Neural crest cell (in vitro differentiated cells): ENCODE data around the gene MTCH2. TPM values are rescaled to one million over a fixed set of nuclear protein-coding genes. Genes with fewer than 3 reads are reported as not detected.

Experiments used
- DNase-seq: peaks from one replicate; pipeline ENCODE4 v3.0.0; 2021; ENCODE audit warnings: low read depth, mixed read lengths, low spot score
- H3K27ac Mint-ChIP-seq: one replicate; pipeline ENCODE4 v1.8.0; 2021; ENCODE audit warnings: mild to moderate bottlenecking, mixed read lengths; ENCODE audit not compliant: unreplicated experiment
- H3K27me3 Mint-ChIP-seq: 2 replicates; pipeline ENCODE4 v1.8.0; 2021; ENCODE audit warnings: low read depth, mild to moderate bottlenecking, mixed read lengths
- H3K36me3 Mint-ChIP-seq: 2 replicates; pipeline ENCODE4 v1.8.0; 2021; ENCODE audit warnings: low read depth, mild to moderate bottlenecking, mixed read lengths
- H3K4me1 Mint-ChIP-seq: 2 replicates; pipeline ENCODE4 v1.8.0; 2021; ENCODE audit warnings: mixed read lengths
- H3K4me3 Mint-ChIP-seq: one replicate; pipeline ENCODE4 v1.8.0; 2021; ENCODE audit warnings: mild to moderate bottlenecking, mixed read lengths
- H3K9me3 Mint-ChIP-seq: 2 replicates; pipeline ENCODE4 v1.8.0; 2021; ENCODE audit warnings: mixed read lengths
- total RNA-seq: library from RNA; stranded (reverse); gene quantifications from 2 replicates; pipeline ENCODE4 v1.2.1, GENCODE V29; 2021
- TF ChIP-seq, protein P1 (sequence below): fragments of 200-600 bp; sonication (generic); conservative IDR thresholded peaks from 2 replicates; pipeline ENCODE4 v1.5.0; 2021; ENCODE audit warnings: antibody characterized with exemption, mild to moderate bottlenecking

The MTCH2 gene
- total RNA-seq, 1 donor from 2014 or later = 160 TPM

- H3K36me3 Mint-ChIP-seq = peaks cover 15% of the 10 kb centered on the region
- H3K9me3 Mint-ChIP-seq = no peaks in the 10 kb centered on the region
- H3K27me3 Mint-ChIP-seq = no peaks in the 10 kb centered on the region
- no peaks in the 10 kb centered on the region for H3K4me1 Mint-ChIP-seq
- H3K27ac Mint-ChIP-seq = no peak overlapping the region
- DNase-seq = no peak
- TF ChIP-seq, protein P1, sequence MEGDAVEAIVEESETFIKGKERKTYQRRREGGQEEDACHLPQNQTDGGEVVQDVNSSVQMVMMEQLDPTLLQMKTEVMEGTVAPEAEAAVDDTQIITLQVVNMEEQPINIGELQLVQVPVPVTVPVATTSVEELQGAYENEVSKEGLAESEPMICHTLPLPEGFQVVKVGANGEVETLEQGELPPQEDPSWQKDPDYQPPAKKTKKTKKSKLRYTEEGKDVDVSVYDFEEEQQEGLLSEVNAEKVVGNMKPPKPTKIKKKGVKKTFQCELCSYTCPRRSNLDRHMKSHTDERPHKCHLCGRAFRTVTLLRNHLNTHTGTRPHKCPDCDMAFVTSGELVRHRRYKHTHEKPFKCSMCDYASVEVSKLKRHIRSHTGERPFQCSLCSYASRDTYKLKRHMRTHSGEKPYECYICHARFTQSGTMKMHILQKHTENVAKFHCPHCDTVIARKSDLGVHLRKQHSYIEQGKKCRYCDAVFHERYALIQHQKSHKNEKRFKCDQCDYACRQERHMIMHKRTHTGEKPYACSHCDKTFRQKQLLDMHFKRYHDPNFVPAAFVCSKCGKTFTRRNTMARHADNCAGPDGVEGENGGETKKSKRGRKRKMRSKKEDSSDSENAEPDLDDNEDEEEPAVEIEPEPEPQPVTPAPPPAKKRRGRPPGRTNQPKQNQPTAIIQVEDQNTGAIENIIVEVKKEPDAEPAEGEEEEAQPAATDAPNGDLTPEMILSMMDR = no peak
- no peak overlapping the region for H3K4me3 Mint-ChIP-seq
Observed at GRCh38 chr11:47628026-47628425, 14.3 kb downstream of the MTCH2 start.

DNA sequence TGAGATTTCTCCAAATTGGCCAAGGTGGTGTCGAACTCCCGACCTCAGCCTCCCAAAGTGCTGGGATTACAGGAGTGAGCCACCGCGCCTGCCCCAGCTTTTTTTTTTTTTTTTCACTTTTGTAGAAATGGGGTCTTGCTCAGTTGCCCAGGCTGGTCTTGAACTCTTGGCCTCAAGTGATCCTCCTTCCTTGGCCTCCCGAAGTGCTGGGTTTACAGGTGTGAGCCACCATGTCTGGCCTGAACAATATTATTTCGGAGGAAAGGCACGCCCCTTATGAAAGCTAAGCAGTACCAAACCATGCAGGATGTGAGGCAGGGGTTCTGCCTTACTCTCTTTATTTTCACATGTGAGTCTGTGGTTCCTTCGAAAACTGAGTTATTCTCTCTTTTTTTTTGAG, 16.1 kb downstream of the MTCH2 start:
- TF ChIP-seq, protein P1 = no peak
- no peaks in the 10 kb centered on the region for H3K9me3 Mint-ChIP-seq
- H3K4me3 Mint-ChIP-seq = no peak overlapping the region
- H3K36me3 Mint-ChIP-seq = peaks cover 9% of the 10 kb centered on the region
- H3K27ac Mint-ChIP-seq = no peak overlapping the region
- H3K27me3 Mint-ChIP-seq = no peaks in the 10 kb centered on the region
- peaks cover 2% of the 10 kb centered on the region for H3K4me1 Mint-ChIP-seq
- no peak for DNase-seq

GRCh38 chr11:47620836-47621378, 21.5 kb downstream of the MTCH2 start:
- TF ChIP-seq, protein P1 = no peak
- no peak overlapping the region for H3K4me3 Mint-ChIP-seq
- peaks cover 8% of the 10 kb centered on the region for H3K36me3 Mint-ChIP-seq
- H3K27me3 Mint-ChIP-seq = no peaks in the 10 kb centered on the region
- peak overlapping the region; percentile 71 for H3K27ac Mint-ChIP-seq
- H3K9me3 Mint-ChIP-seq = no peaks in the 10 kb centered on the region
- DNase-seq = no peak
- peaks cover 8% of the 10 kb centered on the region for H3K4me1 Mint-ChIP-seq

GRCh38 chr11:47617417-47617809, 24.9 kb downstream of the MTCH2 start:
- Mint-ChIP-seq H3K9me3 (no peaks in the 10 kb centered on the region), H3K36me3 (peaks cover 4% of the 10 kb centered on the region), H3K27ac (no peak overlapping the region), H3K4me3 (no peak overlapping the region), H3K27me3 (no peaks in the 10 kb centered on the region), H3K4me1 (peaks cover 8% of the 10 kb centered on the region)
- TF ChIP-seq, protein P1 = no peak
- no peak for DNase-seq

DNA sequence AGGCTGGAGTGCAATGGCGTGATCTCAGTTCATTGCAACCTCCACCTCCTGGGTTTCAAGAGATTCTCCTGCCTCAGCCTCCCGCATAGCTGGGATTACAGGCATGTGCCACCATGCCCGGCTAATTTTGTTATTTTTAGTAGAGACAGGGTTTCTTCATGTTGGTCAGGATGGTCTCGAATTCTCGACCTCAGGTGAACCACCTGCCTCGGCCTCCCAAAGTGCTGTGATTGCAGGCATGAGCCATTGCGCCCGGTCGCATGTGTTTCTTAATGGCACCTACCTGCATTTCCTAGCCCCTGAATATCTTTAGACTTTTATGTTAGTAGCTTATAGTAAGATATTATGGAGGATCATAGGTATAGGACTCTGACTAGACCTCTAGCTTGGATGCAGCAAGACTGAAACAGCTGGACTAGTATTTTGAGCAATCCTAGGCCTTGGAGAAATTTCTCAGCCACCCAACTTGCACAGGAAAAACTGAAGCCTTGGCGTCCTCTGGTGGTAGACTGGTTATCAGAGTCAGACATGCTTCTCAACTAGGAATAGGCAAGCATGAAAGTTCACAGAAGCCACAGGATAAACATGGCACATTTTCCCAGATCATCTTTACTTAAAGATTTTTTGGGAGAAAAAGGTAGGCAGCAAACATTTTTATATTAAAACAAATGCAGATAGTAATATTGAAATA, 25.5 kb downstream of the MTCH2 start:
- TF ChIP-seq, protein P1 = peak; percentile 63
- H3K4me3 Mint-ChIP-seq = no peak overlapping the region
- H3K27me3 Mint-ChIP-seq = no peaks in the 10 kb centered on the region
- H3K27ac Mint-ChIP-seq = no peak overlapping the region
- H3K9me3 Mint-ChIP-seq = no peaks in the 10 kb centered on the region
- DNase-seq = peak; percentile 39
- peaks cover 8% of the 10 kb centered on the region for H3K4me1 Mint-ChIP-seq
- peaks cover 4% of the 10 kb centered on the region for H3K36me3 Mint-ChIP-seq
